Ishikawa (cell line): ENCODE results near the gene ITPR1.

ENCODE experiments used
- CEBPB ChIP-seq: IDR thresholded peaks from 2 replicates; pipeline ENCODE4 v1.6.1; 2012
- CREB1 ChIP-seq: IDR thresholded peaks from 2 replicates; pipeline ENCODE4 v1.6.1; 2012; ENCODE audit warnings: low read depth
- EGR1 ChIP-seq: IDR thresholded peaks from 2 replicates; pipeline ENCODE4 v1.6.1; 2012
- EP300 ChIP-seq: IDR thresholded peaks from 2 replicates; pipeline ENCODE4 v1.6.1; 2012; ENCODE audit warnings: borderline replicate concordance
- FOXM1 ChIP-seq: IDR thresholded peaks from 2 replicates; pipeline ENCODE4 v1.6.1; 2012; ENCODE audit warnings: low read depth, borderline replicate concordance
- MAX ChIP-seq: IDR thresholded peaks from 2 replicates; pipeline ENCODE4 v1.6.1; 2012
- NFIC ChIP-seq: IDR thresholded peaks from 2 replicates; pipeline ENCODE4 v1.6.1; 2012
- RAD21 ChIP-seq: IDR thresholded peaks from 2 replicates; pipeline ENCODE4 v1.6.1; 2012; ENCODE audit warnings: low read depth
- REST ChIP-seq: IDR thresholded peaks from 2 replicates; pipeline ENCODE4 v1.6.1; 2012; ENCODE audit warnings: low read depth, mild to moderate bottlenecking
- TAF1 ChIP-seq: IDR thresholded peaks from 2 replicates; pipeline ENCODE4 v1.6.1; 2012; ENCODE audit warnings: low read depth, mild to moderate bottlenecking
- TCF12 ChIP-seq: IDR thresholded peaks from 2 replicates; pipeline ENCODE4 v1.6.1; 2012; ENCODE audit warnings: low read depth
- TEAD4 ChIP-seq: IDR thresholded peaks from 2 replicates; pipeline ENCODE4 v1.6.1; 2012
- USF1 ChIP-seq: IDR thresholded peaks from 2 replicates; pipeline ENCODE4 v1.6.1; 2012
- YY1 ChIP-seq: IDR thresholded peaks from 2 replicates; pipeline ENCODE4 v1.6.1; 2012; ENCODE audit warnings: low read depth
- ZBTB7A ChIP-seq: IDR thresholded peaks from 2 replicates; pipeline ENCODE4 v1.6.1; 2012; ENCODE audit warnings: low read depth

Gene ITPR1

GRCh38 chr3:4687167-4687566, 194.0 kb downstream of the ITPR1 start:
- TF ChIP-seq CEBPB, result no peak
- no peak for TF ChIP-seq RAD21
- TF ChIP-seq ZBTB7A, result no peak
- TF ChIP-seq REST, result no peak
- TF ChIP-seq EP300, result no peak
- no peak for TF ChIP-seq EGR1
- TF ChIP-seq USF1, result no peak
- TF ChIP-seq MAX, result no peak
- no peak for TF ChIP-seq YY1
- TF ChIP-seq TAF1, result no peak

- TF ChIP-seq EP300 (no peak), CEBPB (no peak), USF1 (no peak), EGR1 (no peak), NFIC (no peak), REST (no peak), FOXM1 (no peak), TCF12 (no peak), YY1 (no peak), TAF1 (no peak), TEAD4 (no peak), MAX (no peak), ZBTB7A (no peak), CREB1 (no peak)
These were observed 194.4 kb downstream of the ITPR1 start for GRCh38 chr3:4687596-4687995.

GRCh38 chr3:4688411-4688810, 195.3 kb downstream of the ITPR1 start:
- TF ChIP-seq USF1, result no peak

GRCh38 chr3:4689021-4689420, 195.9 kb downstream of the ITPR1 start:
- TF ChIP-seq MAX (no peak), USF1 (no peak), RAD21 (no peak), CEBPB (no peak), REST (no peak), TEAD4 (no peak), TAF1 (no peak), TCF12 (no peak), FOXM1 (no peak), CREB1 (no peak), EP300 (no peak), NFIC (no peak), YY1 (no peak)
